ENCODE data around the gene ATRIP. TPM values are rescaled to one million over a fixed set of nuclear protein-coding genes. Genes with fewer than 3 reads are reported as not detected.

The ATRIP gene
- total and polyA plus RNA-seq, 2 of the 8 experiments (the other 6 are each of a cell fraction or from before 2014, with no cell fraction given), result 18.5 to 20.2 TPM

DNA sequence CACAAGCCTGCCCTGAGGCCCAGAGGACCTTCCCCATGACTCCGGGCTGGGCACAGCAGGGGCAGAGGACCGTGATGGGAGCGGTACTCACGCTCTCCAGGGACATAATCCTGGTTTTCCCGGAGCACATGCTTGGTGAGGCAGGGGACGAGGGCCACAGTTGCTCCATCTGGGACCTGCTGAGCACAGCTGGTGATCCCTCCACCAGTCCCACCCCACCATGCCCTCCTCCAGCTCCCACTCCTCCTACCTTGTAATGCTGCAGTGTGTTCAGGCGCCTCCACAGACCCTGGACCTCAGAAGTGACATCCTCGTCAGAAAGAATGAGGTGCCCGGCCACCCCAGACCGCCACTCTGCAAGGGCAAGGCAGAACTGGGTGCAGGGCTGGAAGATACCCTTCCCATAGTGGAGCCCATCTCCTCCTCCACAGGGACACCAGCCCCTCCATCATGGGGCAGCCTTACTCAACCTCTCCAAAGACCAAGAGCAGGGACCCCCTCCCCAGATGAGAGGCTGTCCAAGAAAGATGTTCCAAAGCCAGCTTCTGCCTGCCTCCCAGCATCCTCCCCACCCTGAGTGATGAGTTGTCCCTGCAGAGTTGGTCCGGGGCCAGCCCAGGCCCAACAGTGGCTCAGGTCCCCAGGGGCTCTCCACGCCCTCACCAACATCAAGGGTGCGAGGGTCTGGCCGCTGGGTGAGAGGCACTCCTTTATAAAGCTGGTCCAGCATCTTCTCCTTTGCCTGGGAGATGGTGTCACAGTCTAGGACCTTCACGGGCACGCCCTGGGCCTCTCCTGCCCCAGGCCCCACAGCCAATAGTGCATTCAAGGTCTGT, 36.1 kb upstream of the ATRIP start (continued):
- TF ChIP-seq, protein P1, sequence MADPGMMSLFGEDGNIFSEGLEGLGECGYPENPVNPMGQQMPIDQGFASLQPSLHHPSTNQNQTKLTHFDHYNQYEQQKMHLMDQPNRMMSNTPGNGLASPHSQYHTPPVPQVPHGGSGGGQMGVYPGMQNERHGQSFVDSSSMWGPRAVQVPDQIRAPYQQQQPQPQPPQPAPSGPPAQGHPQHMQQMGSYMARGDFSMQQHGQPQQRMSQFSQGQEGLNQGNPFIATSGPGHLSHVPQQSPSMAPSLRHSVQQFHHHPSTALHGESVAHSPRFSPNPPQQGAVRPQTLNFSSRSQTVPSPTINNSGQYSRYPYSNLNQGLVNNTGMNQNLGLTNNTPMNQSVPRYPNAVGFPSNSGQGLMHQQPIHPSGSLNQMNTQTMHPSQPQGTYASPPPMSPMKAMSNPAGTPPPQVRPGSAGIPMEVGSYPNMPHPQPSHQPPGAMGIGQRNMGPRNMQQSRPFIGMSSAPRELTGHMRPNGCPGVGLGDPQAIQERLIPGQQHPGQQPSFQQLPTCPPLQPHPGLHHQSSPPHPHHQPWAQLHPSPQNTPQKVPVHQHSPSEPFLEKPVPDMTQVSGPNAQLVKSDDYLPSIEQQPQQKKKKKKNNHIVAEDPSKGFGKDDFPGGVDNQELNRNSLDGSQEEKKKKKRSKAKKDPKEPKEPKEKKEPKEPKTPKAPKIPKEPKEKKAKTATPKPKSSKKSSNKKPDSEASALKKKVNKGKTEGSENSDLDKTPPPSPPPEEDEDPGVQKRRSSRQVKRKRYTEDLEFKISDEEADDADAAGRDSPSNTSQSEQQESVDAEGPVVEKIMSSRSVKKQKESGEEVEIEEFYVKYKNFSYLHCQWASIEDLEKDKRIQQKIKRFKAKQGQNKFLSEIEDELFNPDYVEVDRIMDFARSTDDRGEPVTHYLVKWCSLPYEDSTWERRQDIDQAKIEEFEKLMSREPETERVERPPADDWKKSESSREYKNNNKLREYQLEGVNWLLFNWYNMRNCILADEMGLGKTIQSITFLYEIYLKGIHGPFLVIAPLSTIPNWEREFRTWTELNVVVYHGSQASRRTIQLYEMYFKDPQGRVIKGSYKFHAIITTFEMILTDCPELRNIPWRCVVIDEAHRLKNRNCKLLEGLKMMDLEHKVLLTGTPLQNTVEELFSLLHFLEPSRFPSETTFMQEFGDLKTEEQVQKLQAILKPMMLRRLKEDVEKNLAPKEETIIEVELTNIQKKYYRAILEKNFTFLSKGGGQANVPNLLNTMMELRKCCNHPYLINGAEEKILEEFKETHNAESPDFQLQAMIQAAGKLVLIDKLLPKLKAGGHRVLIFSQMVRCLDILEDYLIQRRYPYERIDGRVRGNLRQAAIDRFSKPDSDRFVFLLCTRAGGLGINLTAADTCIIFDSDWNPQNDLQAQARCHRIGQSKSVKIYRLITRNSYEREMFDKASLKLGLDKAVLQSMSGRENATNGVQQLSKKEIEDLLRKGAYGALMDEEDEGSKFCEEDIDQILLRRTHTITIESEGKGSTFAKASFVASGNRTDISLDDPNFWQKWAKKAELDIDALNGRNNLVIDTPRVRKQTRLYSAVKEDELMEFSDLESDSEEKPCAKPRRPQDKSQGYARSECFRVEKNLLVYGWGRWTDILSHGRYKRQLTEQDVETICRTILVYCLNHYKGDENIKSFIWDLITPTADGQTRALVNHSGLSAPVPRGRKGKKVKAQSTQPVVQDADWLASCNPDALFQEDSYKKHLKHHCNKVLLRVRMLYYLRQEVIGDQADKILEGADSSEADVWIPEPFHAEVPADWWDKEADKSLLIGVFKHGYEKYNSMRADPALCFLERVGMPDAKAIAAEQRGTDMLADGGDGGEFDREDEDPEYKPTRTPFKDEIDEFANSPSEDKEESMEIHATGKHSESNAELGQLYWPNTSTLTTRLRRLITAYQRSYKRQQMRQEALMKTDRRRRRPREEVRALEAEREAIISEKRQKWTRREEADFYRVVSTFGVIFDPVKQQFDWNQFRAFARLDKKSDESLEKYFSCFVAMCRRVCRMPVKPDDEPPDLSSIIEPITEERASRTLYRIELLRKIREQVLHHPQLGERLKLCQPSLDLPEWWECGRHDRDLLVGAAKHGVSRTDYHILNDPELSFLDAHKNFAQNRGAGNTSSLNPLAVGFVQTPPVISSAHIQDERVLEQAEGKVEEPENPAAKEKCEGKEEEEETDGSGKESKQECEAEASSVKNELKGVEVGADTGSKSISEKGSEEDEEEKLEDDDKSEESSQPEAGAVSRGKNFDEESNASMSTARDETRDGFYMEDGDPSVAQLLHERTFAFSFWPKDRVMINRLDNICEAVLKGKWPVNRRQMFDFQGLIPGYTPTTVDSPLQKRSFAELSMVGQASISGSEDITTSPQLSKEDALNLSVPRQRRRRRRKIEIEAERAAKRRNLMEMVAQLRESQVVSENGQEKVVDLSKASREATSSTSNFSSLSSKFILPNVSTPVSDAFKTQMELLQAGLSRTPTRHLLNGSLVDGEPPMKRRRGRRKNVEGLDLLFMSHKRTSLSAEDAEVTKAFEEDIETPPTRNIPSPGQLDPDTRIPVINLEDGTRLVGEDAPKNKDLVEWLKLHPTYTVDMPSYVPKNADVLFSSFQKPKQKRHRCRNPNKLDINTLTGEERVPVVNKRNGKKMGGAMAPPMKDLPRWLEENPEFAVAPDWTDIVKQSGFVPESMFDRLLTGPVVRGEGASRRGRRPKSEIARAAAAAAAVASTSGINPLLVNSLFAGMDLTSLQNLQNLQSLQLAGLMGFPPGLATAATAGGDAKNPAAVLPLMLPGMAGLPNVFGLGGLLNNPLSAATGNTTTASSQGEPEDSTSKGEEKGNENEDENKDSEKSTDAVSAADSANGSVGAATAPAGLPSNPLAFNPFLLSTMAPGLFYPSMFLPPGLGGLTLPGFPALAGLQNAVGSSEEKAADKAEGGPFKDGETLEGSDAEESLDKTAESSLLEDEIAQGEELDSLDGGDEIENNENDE (IDR thresholded peaks at IDR 0.05; ENCODE audit: insufficient replicate concordance, low read length), result no peak
- TF ChIP-seq SP1 (IDR thresholded peaks at IDR 0.05; ENCODE audit: low read depth, low read length), result no peak
- no peak for TF ChIP-seq TBP (IDR thresholded peaks at IDR 0.05; ENCODE audit: low read depth, low read length)
- no peak for TF ChIP-seq RNF2 (IDR thresholded peaks at IDR 0.05; ENCODE audit: borderline replicate concordance, low read depth, low read length, missing control alignments, poor library complexity, severe bottlenecking)

Data from H1 (cell line).